HG03280 (cell line): ENCODE measurements around the gene HAND2.

Source experiments
- ATAC-seq: cut with Tn5 transposase; IDR thresholded peaks from one replicate; pipeline ENCODE4 v1.9.1; 2021; ENCODE audit warnings: mild to moderate bottlenecking, moderate library complexity; ENCODE audit not compliant: unreplicated experiment

The HAND2 gene

GRCh38 chr4:173529477-173530325, at the start of gene HAND2:
TSS of gene HAND2 (minus strand) at chr4:173530229. CDS start at chr4:173529289, 940 bp downstream.
- no peak for ATAC-seq

GRCh38 chr4:173578956-173579355, 48.9 kb upstream of the HAND2 start:
- no peak for ATAC-seq

DNA sequence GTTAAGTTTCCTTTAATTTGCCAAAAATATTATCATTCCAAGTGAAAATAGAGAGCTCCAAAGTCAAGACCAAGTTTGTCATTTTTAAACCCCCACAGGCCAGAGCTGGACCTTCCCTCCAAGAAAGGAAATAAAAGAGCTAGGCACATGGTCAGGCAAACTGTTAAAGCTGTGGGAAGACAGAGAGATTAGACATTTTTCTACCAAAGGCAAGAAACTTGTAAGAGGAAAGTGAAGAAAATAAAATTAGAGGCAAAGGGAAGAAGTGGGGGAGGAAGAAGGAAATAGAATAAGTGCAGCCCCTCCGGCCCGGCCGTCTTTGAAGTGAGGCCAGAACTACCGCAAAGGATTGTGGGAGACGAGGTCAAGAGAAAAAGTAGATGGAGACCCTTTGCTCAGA, 47.9 kb upstream of the HAND2 start:
- ATAC-seq, result no peak

GRCh38 chr4:173575482-173576152, 45.6 kb upstream of the HAND2 start:
- no peak for ATAC-seq

- ATAC-seq, result no peak
These were observed 43.7 kb upstream of the HAND2 start for GRCh38 chr4:173573725-173574124.

DNA sequence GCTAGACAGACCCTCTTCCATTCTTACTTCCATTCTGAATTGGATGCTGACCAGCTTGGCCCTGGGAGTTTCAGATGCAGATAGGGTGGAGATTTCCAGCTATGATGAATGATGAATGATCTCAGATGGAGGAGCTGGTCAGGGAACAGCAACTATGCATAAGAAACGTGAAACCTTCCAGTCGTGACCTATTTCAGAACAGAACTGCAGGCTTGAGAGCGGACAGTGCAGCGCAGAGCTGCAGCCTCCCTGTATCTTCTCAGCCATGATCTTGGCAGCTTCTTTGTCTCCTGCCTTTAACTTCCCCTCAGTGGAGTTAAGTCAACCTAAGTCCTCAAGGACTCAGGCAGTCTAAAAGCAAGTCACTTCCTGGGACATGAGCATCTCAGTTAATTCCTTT, 43.3 kb upstream of the HAND2 start:
- ATAC-seq, result no peak

- ATAC-seq, result no peak
These were observed 42.6 kb upstream of the HAND2 start for GRCh38 chr4:173572493-173573129.

DNA sequence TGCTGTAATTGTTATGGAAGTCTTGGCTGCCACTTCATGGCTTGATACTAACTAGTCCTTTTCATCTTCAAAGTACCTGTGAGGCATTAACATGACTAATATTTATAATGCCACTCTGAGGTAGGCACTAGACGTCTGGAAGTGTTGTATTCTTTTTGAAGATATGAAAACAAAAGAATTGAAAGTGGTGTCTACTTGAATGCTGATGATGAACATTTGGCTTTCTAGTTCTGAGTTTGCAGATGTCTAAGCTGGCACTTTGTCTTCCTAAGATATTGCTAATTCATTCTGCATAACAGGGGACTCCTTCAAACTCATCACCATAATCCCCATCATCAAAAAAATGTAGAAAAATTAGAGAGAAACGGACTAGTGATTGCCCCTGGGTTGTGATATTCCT, 41.6 kb upstream of the HAND2 start:
- no peak for ATAC-seq

- ATAC-seq, result no peak
These were observed 35.3 kb upstream of the HAND2 start for GRCh38 chr4:173565281-173565680.

DNA sequence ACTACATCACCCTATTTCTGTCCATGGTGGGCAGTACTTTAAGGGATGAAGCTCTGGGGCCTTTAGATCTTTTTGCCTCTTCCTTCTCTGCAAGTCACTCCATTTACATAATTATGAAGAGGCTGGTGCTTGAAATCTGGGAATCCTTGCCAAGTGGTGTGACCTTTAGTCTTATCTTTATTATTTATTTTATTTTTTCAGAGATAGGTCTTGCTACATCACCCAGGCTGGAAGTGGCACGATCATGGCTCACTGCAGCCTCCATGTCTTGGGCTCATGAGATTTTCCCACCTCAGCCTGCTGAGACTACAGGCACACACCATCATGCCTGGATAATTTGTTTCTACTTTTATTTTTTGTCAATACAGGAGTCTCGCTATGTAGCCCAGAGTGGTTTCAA, 34.4 kb upstream of the HAND2 start:
- no peak for ATAC-seq

- ATAC-seq, result no peak
These were observed 30.9 kb upstream of the HAND2 start for GRCh38 chr4:173560896-173561295.

GRCh38 chr4:173556398-173557131, 26.5 kb upstream of the HAND2 start:
- ATAC-seq, result no peak

- ATAC-seq, result no peak
These were observed 17.9 kb upstream of the HAND2 start for GRCh38 chr4:173547889-173548288.

GRCh38 chr4:173546776-173547175, 16.7 kb upstream of the HAND2 start:
- ATAC-seq, result no peak

DNA sequence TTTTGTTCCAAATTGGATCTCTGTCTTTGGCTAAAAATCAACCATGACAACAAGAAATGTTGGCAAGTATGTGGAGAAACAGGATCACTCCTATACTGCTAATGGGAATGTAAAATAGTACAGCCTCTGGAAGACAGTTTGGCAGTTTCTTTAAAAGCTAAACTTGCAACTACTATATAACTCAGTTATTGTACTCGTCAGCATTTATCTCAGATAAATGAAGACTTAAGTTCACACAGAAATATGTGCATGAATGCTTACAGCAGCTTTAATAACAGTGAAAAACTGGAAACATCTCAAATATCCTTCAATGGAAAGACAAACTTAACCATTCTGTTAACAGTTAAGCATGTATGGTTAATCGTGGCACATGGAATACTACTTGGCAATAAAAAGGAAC, 15.4 kb upstream of the HAND2 start:
- ATAC-seq, result no peak

GRCh38 chr4:173543266-173543665, 13.2 kb upstream of the HAND2 start:
- no peak for ATAC-seq

DNA sequence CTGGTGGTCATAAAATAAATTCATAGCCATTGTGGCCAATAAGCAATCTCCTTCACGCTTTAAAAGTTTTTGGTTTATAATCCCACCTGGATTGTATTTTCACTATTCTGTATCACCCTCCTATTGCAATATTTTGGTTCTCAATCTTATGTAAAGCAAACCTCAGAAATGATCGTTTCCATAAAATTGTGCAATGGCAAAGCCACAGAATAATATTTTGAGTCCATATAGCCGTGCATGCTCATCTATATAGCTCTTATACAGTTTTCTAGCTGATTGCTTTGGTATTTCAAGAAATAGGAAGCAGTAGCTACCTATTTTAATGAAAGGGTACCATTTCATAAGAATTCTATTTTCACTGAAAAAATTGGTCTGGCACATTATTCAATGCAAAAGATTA, 10.0 kb upstream of the HAND2 start:
- no peak for ATAC-seq

- ATAC-seq, result no peak
These were observed 8.9 kb upstream of the HAND2 start for GRCh38 chr4:173538909-173539445.

- no peak for ATAC-seq
These were observed 8.3 kb upstream of the HAND2 start for GRCh38 chr4:173538148-173538908.

DNA sequence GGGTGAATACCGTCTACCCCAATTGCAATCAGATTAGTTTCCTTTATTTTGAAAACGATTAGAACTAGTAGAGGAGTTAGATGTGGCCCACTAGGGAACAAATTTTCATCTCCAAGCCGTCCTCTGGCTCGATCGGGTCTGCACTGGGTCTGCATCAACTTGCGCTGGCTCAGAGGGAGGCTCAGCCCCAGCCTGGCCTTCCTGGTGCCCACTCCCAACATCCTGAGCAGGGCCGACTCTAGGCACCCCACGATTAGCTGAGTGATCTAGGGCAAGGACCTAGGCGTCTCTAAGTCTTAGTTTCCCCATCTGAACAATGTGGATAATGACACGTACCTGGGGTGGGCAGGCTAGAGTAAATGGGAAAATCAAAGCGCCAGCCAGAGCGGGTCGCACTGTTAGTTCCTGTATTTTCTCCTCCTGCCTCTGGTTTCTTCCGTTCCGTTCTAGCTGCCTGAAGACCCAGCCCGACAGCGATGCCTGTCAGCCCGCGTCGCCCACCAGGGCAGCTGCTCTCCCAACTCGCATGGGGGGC, 7.7 kb upstream of the HAND2 start:
- ATAC-seq, result no peak
